ENCODE measurements around the gene PCK1. TPM values are rescaled to one million over a fixed set of nuclear protein-coding genes. Genes with fewer than 3 reads are reported as not detected.

Gene PCK1
- total and polyA plus RNA-seq, 2 of the 13 experiments (the other 11 are each of a cell fraction or from before 2014, with no cell fraction given) = 6.5 to 12.6 TPM

DNA sequence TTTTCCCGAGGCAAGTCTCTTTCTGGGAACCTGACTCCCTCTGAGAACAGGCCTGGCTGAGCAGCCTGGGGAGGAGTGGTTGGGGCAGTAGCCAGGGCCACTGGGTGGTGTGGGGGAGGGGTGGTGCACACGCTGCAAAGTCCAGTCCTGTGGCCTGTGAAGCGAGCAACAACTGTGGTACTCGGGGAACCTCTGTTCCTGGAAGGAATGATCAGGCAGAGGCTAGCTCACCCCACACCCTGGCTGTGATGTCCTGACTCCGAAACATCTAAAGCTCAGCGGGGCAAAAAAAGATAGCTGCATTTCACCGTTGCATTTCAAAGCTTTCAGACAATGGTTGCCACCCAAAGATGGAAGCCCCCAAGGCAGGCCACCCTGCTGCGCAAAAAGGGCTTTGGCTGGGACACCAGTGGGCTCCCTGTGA is 25.5 kb downstream of the PCK1 start (continued):
- no peak for TF ChIP-seq ZBTB1 (CRISPR knock-in tag; IDR thresholded peaks at IDR 0.05; ENCODE audit: borderline replicate concordance)
- 0 out of 2 replicates have a peak, but pooled peaks have one; percentile 13 for TF ChIP-seq SETDB1 (CRISPR knock-in tag; IDR thresholded peaks at IDR 0.05; ENCODE audit: borderline replicate concordance)
- no peak for TF ChIP-seq ZNF777 (CRISPR knock-in tag; IDR thresholded peaks at IDR 0.05)
- no peak for TF ChIP-seq NFKBIZ (CRISPR knock-in tag; IDR thresholded peaks at IDR 0.05)
- no peak for TF ChIP-seq AGO2 (optimal IDR thresholded peaks at IDR 0.05; ENCODE audit: low read depth, low read length)
- TF ChIP-seq NRL (CRISPR knock-in tag; IDR thresholded peaks at IDR 0.05; ENCODE audit: borderline replicate concordance) = no peak
- TF ChIP-seq JDP2 (CRISPR knock-in tag; IDR thresholded peaks at IDR 0.05; ENCODE audit: borderline replicate concordance) = no peak
- no peak for TF ChIP-seq SIN3A (IDR thresholded peaks at IDR 0.05; ENCODE audit: borderline replicate concordance, low read depth, low read length)
- TF ChIP-seq MYC (CRISPR knock-in tag; IDR thresholded peaks at IDR 0.05; ENCODE audit: borderline replicate concordance) = peak; percentile 72; the same call in 1 of the 2 replicates
- TF ChIP-seq, protein P1, sequence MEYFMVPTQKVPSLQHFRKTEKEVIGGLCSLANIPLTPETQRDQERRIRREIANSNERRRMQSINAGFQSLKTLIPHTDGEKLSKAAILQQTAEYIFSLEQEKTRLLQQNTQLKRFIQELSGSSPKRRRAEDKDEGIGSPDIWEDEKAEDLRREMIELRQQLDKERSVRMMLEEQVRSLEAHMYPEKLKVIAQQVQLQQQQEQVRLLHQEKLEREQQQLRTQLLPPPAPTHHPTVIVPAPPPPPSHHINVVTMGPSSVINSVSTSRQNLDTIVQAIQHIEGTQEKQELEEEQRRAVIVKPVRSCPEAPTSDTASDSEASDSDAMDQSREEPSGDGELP (IDR thresholded peaks at IDR 0.05; ENCODE audit: borderline replicate concordance, low read depth) = peak; percentile 11; the same call in 1 of the 2 replicates
- TF ChIP-seq RXRB (CRISPR knock-in tag; IDR thresholded peaks at IDR 0.05; ENCODE audit: borderline replicate concordance) = peak; percentile 80
- TF ChIP-seq ZMAT3 (CRISPR knock-in tag; conservative IDR thresholded peaks at IDR 0.05) = 0 out of 2 replicates have a peak, but pooled peaks have one; percentile 49

DNA sequence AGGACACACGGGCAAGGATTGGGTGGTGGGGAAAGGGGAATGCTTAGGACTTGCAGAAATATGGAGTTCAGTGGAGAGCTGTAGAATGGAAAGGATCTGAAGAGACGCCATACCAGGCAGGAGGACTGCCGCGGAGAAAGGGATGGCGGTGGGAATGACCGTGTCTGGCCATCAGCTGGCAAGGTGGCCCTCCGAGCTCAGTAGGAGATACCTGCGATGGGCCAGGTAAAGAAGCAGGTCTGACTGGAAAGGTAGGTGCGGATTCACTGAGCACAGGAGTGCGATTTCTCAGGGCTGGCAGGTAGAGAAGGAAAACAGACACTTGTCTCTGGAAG is 26.0 kb downstream of the PCK1 start:
- Histone ChIP-seq H3K4me3 (replicated peaks in 1 of 3; ENCODE audit: insufficient read depth in 1 of 3, low read depth in 2 of 3, low read length in 3 of 3) (peak overlapping the region in 1 of 3 experiments; percentile 5; a peak in 1 of 6 replicates), H3K4me1 (ENCODE audit: insufficient read depth, low read length) (peaks cover 100% of the 10 kb centered on the region), H2AFZ (ENCODE audit: low read length) (no peak overlapping the region), H3K9ac (ENCODE audit: insufficient read depth, low read depth, low read length) (peak overlapping the region; percentile 9; the same call in 1 of the 2 replicates), H3K9me3 (ENCODE audit: low read length) (peaks cover 8% of the 10 kb centered on the region), H3K27ac (ENCODE audit: extremely low read length, insufficient read depth, low read length) (peak overlapping the region; percentile 65), H3K27me3 (ENCODE audit: control insufficient read depth in 1 of 2, insufficient read depth in 2 of 2, low read length in 2 of 2) (no peaks in the 10 kb centered on the region), H4K20me1 (ENCODE audit: insufficient read depth, low read length) (no peaks in the 10 kb centered on the region), H3K4me2 (ENCODE audit: low read depth, low read length) (peak overlapping the region; percentile 26), H3K36me3 (replicated peaks in 1 of 2; ENCODE audit: control insufficient read depth in 1 of 2, insufficient read depth in 2 of 2, low read length in 2 of 2) (no peaks in the 10 kb centered on the region), H3K79me2 (ENCODE audit: insufficient read depth, low read length) (no peaks in the 10 kb centered on the region)
- ChIA-PET CTCF (ENCODE audit: low intra/inter-chr PET ratio, low total read pairs) (no interaction called here), POLR2A (interaction anchor here (1.0 to 2.8 kb wide), 10 partner anchors 9 to 195 kb away, joined by 3 to 57 read pairs (median 9); partner anchors contain the start of gene PCK1)
- DNase-seq (ENCODE audit: low spot score) (no peak), ATAC-seq (no peak), FAIRE-seq (no peak)
- in situ Hi-C loops (cut with HindIII; ENCODE audit: extremely low pct_ligation_motif_present, low pct_unique_long_range_greater_than_20kb) (loop anchor here (10.0 kb wide), 1 partner anchor 202 kb away; no protein-coding TSS in a partner anchor), intact Hi-C loops (cut with micrococcal nuclease; ENCODE audit: unreplicated experiment) (no loop called here)
- WGBS (ENCODE audit: low lambda C conversion rate) = 79% methylated on average over 10 of the region's 10 CpGs
- BruUV-seq (replicated peaks) = no TSS peak
- TF ChIP-seq, protein P2, sequence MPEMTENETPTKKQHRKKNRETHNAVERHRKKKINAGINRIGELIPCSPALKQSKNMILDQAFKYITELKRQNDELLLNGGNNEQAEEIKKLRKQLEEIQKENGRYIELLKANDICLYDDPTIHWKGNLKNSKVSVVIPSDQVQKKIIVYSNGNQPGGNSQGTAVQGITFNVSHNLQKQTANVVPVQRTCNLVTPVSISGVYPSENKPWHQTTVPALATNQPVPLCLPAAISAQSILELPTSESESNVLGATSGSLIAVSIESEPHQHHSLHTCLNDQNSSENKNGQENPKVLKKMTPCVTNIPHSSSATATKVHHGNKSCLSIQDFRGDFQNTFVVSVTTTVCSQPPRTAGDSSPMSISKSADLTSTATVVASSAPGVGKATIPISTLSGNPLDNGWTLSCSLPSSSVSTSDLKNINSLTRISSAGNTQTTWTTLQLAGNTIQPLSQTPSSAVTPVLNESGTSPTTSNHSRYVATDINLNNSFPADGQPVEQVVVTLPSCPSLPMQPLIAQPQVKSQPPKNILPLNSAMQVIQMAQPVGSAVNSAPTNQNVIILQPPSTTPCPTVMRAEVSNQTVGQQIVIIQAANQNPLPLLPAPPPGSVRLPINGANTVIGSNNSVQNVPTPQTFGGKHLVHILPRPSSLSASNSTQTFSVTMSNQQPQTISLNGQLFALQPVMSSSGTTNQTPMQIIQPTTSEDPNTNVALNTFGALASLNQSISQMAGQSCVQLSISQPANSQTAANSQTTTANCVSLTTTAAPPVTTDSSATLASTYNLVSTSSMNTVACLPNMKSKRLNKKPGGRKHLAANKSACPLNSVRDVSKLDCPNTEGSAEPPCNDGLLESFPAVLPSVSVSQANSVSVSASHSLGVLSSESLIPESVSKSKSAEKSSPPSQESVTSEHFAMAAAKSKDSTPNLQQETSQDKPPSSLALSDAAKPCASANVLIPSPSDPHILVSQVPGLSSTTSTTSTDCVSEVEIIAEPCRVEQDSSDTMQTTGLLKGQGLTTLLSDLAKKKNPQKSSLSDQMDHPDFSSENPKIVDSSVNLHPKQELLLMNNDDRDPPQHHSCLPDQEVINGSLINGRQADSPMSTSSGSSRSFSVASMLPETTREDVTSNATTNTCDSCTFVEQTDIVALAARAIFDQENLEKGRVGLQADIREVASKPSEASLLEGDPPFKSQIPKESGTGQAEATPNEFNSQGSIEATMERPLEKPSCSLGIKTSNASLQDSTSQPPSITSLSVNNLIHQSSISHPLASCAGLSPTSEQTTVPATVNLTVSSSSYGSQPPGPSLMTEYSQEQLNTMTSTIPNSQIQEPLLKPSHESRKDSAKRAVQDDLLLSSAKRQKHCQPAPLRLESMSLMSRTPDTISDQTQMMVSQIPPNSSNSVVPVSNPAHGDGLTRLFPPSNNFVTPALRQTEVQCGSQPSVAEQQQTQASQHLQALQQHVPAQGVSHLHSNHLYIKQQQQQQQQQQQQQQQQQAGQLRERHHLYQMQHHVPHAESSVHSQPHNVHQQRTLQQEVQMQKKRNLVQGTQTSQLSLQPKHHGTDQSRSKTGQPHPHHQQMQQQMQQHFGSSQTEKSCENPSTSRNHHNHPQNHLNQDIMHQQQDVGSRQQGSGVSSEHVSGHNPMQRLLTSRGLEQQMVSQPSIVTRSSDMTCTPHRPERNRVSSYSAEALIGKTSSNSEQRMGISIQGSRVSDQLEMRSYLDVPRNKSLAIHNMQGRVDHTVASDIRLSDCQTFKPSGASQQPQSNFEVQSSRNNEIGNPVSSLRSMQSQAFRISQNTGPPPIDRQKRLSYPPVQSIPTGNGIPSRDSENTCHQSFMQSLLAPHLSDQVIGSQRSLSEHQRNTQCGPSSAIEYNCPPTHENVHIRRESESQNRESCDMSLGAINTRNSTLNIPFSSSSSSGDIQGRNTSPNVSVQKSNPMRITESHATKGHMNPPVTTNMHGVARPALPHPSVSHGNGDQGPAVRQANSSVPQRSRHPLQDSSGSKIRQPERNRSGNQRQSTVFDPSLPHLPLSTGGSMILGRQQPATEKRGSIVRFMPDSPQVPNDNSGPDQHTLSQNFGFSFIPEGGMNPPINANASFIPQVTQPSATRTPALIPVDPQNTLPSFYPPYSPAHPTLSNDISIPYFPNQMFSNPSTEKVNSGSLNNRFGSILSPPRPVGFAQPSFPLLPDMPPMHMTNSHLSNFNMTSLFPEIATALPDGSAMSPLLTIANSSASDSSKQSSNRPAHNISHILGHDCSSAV (CRISPR knock-in tag; IDR thresholded peaks at IDR 0.05; ENCODE audit: borderline replicate concordance) = peak; percentile 67; the same call in 1 of the 2 replicates
